Neuronal stem cell (in vitro differentiated cells): ENCODE measurements around the gene TPSD1.
"Not testable (repeated sequence)": the region's sequence is repeated elsewhere in the genome, so short reads cannot be mapped to it uniquely, and the experiment has no call there.

ENCODE experiments used
- DNase-seq: peaks from one replicate; pipeline ENCODE4 v3.0.0-alpha.2; 2013; ENCODE audit warnings: low spot score
- H2AFZ ChIP-seq: one replicate; pipeline ENCODE4 v1.6.1; 2013; ENCODE audit warnings: mild to moderate bottlenecking, low read length, inconsistent platforms
- H2AK5ac ChIP-seq: 2 replicates; pipeline ENCODE4 v1.6.1; 2013; ENCODE audit warnings: low read depth, mild to moderate bottlenecking, inconsistent platforms, low read length, moderate library complexity, mixed read lengths
- H2BK120ac ChIP-seq: 2 replicates; pipeline ENCODE4 v1.6.1; 2013; ENCODE audit warnings: low read depth, mild to moderate bottlenecking, inconsistent platforms, low read length, moderate library complexity, mixed read lengths
- H2BK12ac ChIP-seq: one replicate; pipeline ENCODE4 v1.6.1; 2013; ENCODE audit warnings: low read length, inconsistent platforms
- H2BK15ac ChIP-seq: 2 replicates; pipeline ENCODE4 v1.6.1; 2013; ENCODE audit warnings: mild to moderate bottlenecking, low read length, inconsistent platforms, mixed read lengths
- H2BK5ac ChIP-seq: one replicate; pipeline ENCODE4 v1.6.1; 2013; ENCODE audit warnings: inconsistent platforms, mild to moderate bottlenecking, low read length, moderate library complexity
- H3K14ac ChIP-seq: one replicate; pipeline ENCODE4 v1.6.1; 2013; ENCODE audit warnings: low read length, inconsistent platforms
- H3K18ac ChIP-seq: 2 replicates; pipeline ENCODE4 v1.6.1; 2013; ENCODE audit warnings: low read length, inconsistent platforms
- H3K23ac ChIP-seq: 2 replicates; pipeline ENCODE4 v1.6.1; 2013; ENCODE audit warnings: low read depth, mild to moderate bottlenecking, mixed read lengths, low read length, inconsistent platforms; ENCODE audit not compliant: poor library complexity
- H3K27ac ChIP-seq: replicated peaks from 3 replicates; pipeline ENCODE4 v1.5.1; 2013; ENCODE audit warnings: low read length, inconsistent platforms
- H3K27me3 ChIP-seq, 3 experiments: 2 replicates each; pipeline ENCODE4 v1.6.1; 2013; ENCODE audit warnings: low read length in 3 of 3, mild to moderate bottlenecking in 2 of 3, inconsistent platforms in 1 of 3, low read depth in 1 of 3, mixed read lengths in 1 of 3, moderate library complexity in 1 of 3; ENCODE audit not compliant: control insufficient read depth in 3 of 3, insufficient read depth in 3 of 3
- H3K36me3 ChIP-seq, 2 donors: replicated peaks in 1 of 2; 2 replicates each; pipeline ENCODE4 v1.6.1; 2013; ENCODE audit warnings: low read length in 2 of 2; ENCODE audit not compliant: control insufficient read depth in 2 of 2, insufficient read depth in 2 of 2
- H3K4ac ChIP-seq: 2 replicates; pipeline ENCODE4 v1.6.1; 2013; ENCODE audit warnings: inconsistent platforms, mild to moderate bottlenecking, low read length, moderate library complexity
- H3K4me1 ChIP-seq, 2 donors: 1 replicate in 1 of 2; 2 replicates in 1 of 2; pipeline ENCODE4 v1.6.1; 2013; ENCODE audit warnings: low read length in 2 of 2, low read depth in 1 of 2; ENCODE audit not compliant: control insufficient read depth in 2 of 2, insufficient read depth in 1 of 2
- H3K4me2 ChIP-seq: one replicate; pipeline ENCODE4 v1.6.1; 2013; ENCODE audit warnings: mild to moderate bottlenecking, low read length, inconsistent platforms; ENCODE audit not compliant: insufficient read depth, poor library complexity, severe bottlenecking
- H3K4me3 ChIP-seq, 2 donors: 2 replicates each; pipeline ENCODE4 v1.5.1; 2013; ENCODE audit warnings: low read length in 2 of 2, mild to moderate bottlenecking in 2 of 2, inconsistent platforms in 1 of 2, moderate library complexity in 1 of 2
- H3K79me1 ChIP-seq: one replicate; pipeline ENCODE4 v1.6.1; 2013; ENCODE audit warnings: low read depth, mild to moderate bottlenecking, inconsistent platforms, low read length, moderate library complexity
- H3K9ac ChIP-seq: one replicate; pipeline ENCODE4 v1.6.1; 2013; ENCODE audit warnings: mild to moderate bottlenecking, low read depth, low read length, inconsistent platforms; ENCODE audit not compliant: poor library complexity
- H3K9me3 ChIP-seq, 2 donors: replicated peaks in 1 of 2; 2 replicates each; pipeline versions ENCODE3 to v1.6.1; 2013; ENCODE audit warnings: low read length in 2 of 2, mild to moderate bottlenecking in 2 of 2, inconsistent platforms in 1 of 2, low read depth in 1 of 2, mixed read lengths in 1 of 2, moderate library complexity in 1 of 2; ENCODE audit not compliant: control insufficient read depth in 2 of 2, insufficient read depth in 1 of 2
- H4K8ac ChIP-seq: one replicate; pipeline ENCODE4 v1.6.1; 2013; ENCODE audit warnings: low read depth, mild to moderate bottlenecking, inconsistent platforms, low read length, moderate library complexity
- H4K91ac ChIP-seq: one replicate; pipeline ENCODE4 v1.6.1; 2013; ENCODE audit warnings: low read length, low read depth, mild to moderate bottlenecking, inconsistent platforms; ENCODE audit not compliant: poor library complexity
- WGBS, 2 donors: extraction: QIAGEN DNeasy Blood & Tissue Kit; methylation state at CpG; one replicate each; pipeline ENCODE4 v1.1.7; 2013; ENCODE audit warnings: missing lambda C conversion rate in 2 of 2, mixed read lengths in 1 of 2; ENCODE audit not compliant: insufficient read length in 2 of 2, insufficient replicate concordance in 1 of 2; ENCODE audit errors: extremely low coverage in 2 of 2; 5-methylcytosine and 5-hydroxymethylcytosine counted together

The TPSD1 gene

DNA sequence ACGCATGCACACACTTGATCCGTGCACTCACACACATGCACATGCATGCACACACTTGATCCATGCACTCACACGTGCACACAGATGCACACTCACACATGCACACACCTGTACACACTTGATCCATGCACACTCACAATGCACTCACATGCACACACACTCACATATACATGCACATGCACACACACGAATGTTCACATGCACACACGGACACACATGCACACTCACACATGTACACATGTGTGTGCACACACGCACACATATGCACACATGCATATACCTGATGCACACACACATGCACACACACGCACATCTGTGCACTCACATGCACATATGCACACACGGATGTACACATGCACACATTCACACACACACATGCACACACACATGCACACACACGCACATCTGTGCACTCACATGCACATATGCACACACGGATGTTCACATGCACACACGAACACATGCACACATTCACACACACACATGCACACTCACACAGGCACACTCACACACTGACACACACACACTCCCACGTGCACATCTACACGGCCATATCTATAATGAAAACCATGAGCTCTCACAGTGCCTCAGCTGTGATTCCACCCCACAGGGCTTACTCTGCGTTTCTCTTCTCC, 7.8 kb upstream of the TPSD1 start:
- H3K9me3 ChIP-seq, H3K36me3 ChIP-seq, H4K91ac ChIP-seq, H3K4me2 ChIP-seq, H4K8ac ChIP-seq, H2BK5ac ChIP-seq, DNase-seq, H2AK5ac ChIP-seq, H2BK12ac ChIP-seq, H3K4me1 ChIP-seq, H3K9ac ChIP-seq, H2BK120ac ChIP-seq, H3K18ac ChIP-seq, H3K14ac ChIP-seq, H2BK15ac ChIP-seq, H3K79me1 ChIP-seq, H3K4ac ChIP-seq, H2AFZ ChIP-seq, H3K27ac ChIP-seq: not testable (repeated sequence)
- peak overlapping the region; percentile 50 for H3K23ac ChIP-seq
- peak overlapping the region in 1 of 2 donors; percentile 62 for H3K4me3 ChIP-seq
- peaks cover 0 to 14% (median 0%) of the 10 kb centered on the region in 3 experiments for H3K27me3 ChIP-seq
- no CpG with 5 or more reads among the region's 14 CpGs for WGBS, 2 donors

DNA sequence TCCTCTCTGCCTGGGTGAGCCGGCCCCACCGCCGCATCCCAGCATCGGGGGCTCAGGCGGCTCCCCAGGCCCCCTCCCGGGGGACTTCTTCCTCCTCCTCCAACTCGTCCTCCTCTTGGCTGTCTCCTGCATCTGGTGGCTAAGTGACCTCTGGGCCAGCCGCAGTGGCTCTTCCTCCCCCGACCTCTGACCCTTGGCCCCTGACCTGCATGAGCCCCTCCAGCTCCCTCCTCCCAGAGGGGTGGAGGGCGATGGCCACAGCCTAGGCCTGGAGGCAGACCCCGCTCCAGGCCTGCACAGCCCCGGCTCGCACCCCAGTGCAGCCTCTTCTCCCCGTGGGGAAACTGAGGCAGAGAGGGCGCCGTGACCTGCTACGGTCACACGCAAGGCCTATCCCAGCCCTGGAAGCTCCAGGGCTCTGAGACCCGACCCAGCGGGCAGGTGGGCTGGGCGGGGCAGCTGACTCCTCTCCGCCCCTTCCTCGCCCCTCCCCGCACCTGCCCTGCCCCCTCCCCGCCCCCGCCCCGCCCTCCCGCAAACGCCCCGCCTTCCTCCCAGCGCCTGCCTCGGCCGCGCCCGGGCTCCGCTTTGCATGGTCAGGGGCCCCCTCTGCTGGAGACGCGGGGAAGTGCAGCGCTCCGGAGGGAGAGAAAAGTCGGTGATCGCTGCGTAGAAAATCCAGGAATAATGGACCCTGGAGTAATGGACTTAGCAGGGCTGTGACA, 6.7 kb upstream of the TPSD1 start:
- not testable (repeated sequence) for H3K14ac ChIP-seq, H2AFZ ChIP-seq, H3K4me1 ChIP-seq, H3K36me3 ChIP-seq, H2BK12ac ChIP-seq, H3K27ac ChIP-seq, H4K91ac ChIP-seq, H2BK120ac ChIP-seq, H3K79me1 ChIP-seq, H3K18ac ChIP-seq, H3K23ac ChIP-seq, H3K9ac ChIP-seq, H2BK15ac ChIP-seq, H3K9me3 ChIP-seq, H4K8ac ChIP-seq, H2BK5ac ChIP-seq, DNase-seq, H3K4me2 ChIP-seq, H2AK5ac ChIP-seq, H3K4me3 ChIP-seq, H3K4ac ChIP-seq
- WGBS, 2 donors = no CpG with 5 or more reads among the region's 43 CpGs
- H3K27me3 ChIP-seq = peaks cover 0 to 14% (median 0%) of the 10 kb centered on the region in 3 experiments

GRCh38 chr16:1253701-1254364, 2.0 kb upstream of the TPSD1 start:
- H3K27ac ChIP-seq, H2AK5ac ChIP-seq, H3K4ac ChIP-seq, H2AFZ ChIP-seq, H3K9ac ChIP-seq, H3K4me3 ChIP-seq, H2BK15ac ChIP-seq, H3K79me1 ChIP-seq, H4K91ac ChIP-seq, H3K18ac ChIP-seq, H3K9me3 ChIP-seq, H3K4me2 ChIP-seq, DNase-seq, H2BK5ac ChIP-seq, H4K8ac ChIP-seq, H3K36me3 ChIP-seq, H3K23ac ChIP-seq, H2BK120ac ChIP-seq, H3K4me1 ChIP-seq, H2BK12ac ChIP-seq, H3K14ac ChIP-seq: not testable (repeated sequence)
- no CpG with 5 or more reads among the region's 47 CpGs for WGBS, 2 donors
- H3K27me3 ChIP-seq = peaks cover 0 to 16% (median 1%) of the 10 kb centered on the region in 3 experiments

- not testable (repeated sequence) for H3K9ac ChIP-seq, H3K36me3 ChIP-seq, H2BK5ac ChIP-seq, H3K4me2 ChIP-seq, H3K4ac ChIP-seq, H3K23ac ChIP-seq, H3K18ac ChIP-seq, H2BK15ac ChIP-seq, H3K27ac ChIP-seq, H2BK12ac ChIP-seq, H3K4me3 ChIP-seq, H4K91ac ChIP-seq, H4K8ac ChIP-seq, H2BK120ac ChIP-seq, DNase-seq, H2AK5ac ChIP-seq, H3K14ac ChIP-seq, H3K9me3 ChIP-seq, H2AFZ ChIP-seq, H3K4me1 ChIP-seq, H3K79me1 ChIP-seq
- peaks cover 4 to 26% (median 11%) of the 10 kb centered on the region in 3 experiments for H3K27me3 ChIP-seq
- no CpG with 5 or more reads among the region's 3 CpGs for WGBS, 2 donors
These were observed 1.0 kb upstream of the TPSD1 start for GRCh38 chr16:1254821-1255220.
